Lower lobe of right lung (tissue), 2 donors: ENCODE results near the gene TPCN1. TPM values are rescaled to one million over a fixed set of nuclear protein-coding genes. Genes with fewer than 3 reads are reported as not detected.
A peak's percentile ranks its signal among the peaks of the same experiment; 100 is the strongest.

Source experiments
- ATAC-seq, 2 donors: fragments of 200-7000 bp; cut with Tn5 transposase; one replicate each; pipeline ENCODE4 v1.9.1; 2020 to 2022; ENCODE audit warnings: mild to moderate bottlenecking in 2 of 2, moderate library complexity in 2 of 2
- DNase-seq: peaks from one replicate; pipeline ENCODE4 v3.0.0-alpha.2; 2020
- H3K27ac ChIP-seq: fragments of 200-600 bp; one replicate; pipeline ENCODE4 v1.8.0; 2022
- H3K27me3 ChIP-seq: fragments of 200-600 bp; one replicate; pipeline ENCODE4 v1.8.0; 2022; ENCODE audit warnings: low read depth
- H3K36me3 ChIP-seq: fragments of 200-600 bp; one replicate; pipeline ENCODE4 v1.8.0; 2022; ENCODE audit warnings: mild to moderate bottlenecking
- H3K4me1 ChIP-seq: fragments of 200-600 bp; one replicate; pipeline ENCODE4 v1.8.0; 2022
- H3K4me3 ChIP-seq: fragments of 200-600 bp; one replicate; pipeline ENCODE4 v1.8.0; 2022; ENCODE audit warnings: mild to moderate bottlenecking
- H3K9me3 ChIP-seq: fragments of 200-600 bp; one replicate; pipeline ENCODE4 v1.8.0; 2022
- intact Hi-C: fragments of 100-400 bp; cut with DNase I; formaldehyde crosslinking; loops from one replicate; pipeline ENCODE4 v1.11.0; 2022
- total RNA-seq: library from RNA; stranded (reverse); fragmentation: NEBNext Ultra II Directional; extraction: Animal tissue kit (Norgen Biotek cat#: 25700); gene quantifications from one replicate; pipeline ENCODE4 v1.2.1, GENCODE V29; 2021
- TF ChIP-seq, protein P1 (sequence below): fragments of 200-600 bp; IDR thresholded peaks from one replicate; pipeline ENCODE4 v1.8.0; 2022; ENCODE audit warnings: antibody characterized with exemption, mild to moderate bottlenecking
- donor health status: DM: no; HTN: yes; CAD: no; lungs with severe emphysema.

Gene TPCN1
- total RNA-seq, 1 donor from 2014 or later = 68.1 TPM

DNA sequence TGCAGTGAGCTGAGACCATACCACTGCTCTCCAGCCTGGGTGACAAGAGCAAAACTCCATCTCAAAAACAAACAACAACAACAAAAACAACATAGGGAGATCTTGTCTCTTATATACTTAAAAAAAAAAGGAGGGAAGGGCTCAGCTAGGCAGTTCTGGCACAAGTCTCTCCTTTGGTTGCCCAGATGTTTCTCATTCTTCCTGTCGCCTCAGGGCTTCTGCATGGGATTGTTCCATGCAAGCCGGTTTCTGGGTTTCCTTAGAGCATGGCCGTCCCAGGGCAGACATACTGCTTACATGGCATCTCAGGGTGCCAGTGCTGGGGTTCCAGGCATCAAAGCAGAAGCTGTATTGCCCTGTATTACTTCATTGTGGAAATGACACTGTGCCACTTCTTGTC, 118.8 kb downstream of the TPCN1 start:
- Histone ChIP-seq H3K27me3 (no peaks in the 10 kb centered on the region), H3K4me3 (no peak overlapping the region), H3K9me3 (no peaks in the 10 kb centered on the region), H3K27ac (no peak overlapping the region), H3K36me3 (no peaks in the 10 kb centered on the region), H3K4me1 (no peaks in the 10 kb centered on the region)
- TF ChIP-seq, protein P1, sequence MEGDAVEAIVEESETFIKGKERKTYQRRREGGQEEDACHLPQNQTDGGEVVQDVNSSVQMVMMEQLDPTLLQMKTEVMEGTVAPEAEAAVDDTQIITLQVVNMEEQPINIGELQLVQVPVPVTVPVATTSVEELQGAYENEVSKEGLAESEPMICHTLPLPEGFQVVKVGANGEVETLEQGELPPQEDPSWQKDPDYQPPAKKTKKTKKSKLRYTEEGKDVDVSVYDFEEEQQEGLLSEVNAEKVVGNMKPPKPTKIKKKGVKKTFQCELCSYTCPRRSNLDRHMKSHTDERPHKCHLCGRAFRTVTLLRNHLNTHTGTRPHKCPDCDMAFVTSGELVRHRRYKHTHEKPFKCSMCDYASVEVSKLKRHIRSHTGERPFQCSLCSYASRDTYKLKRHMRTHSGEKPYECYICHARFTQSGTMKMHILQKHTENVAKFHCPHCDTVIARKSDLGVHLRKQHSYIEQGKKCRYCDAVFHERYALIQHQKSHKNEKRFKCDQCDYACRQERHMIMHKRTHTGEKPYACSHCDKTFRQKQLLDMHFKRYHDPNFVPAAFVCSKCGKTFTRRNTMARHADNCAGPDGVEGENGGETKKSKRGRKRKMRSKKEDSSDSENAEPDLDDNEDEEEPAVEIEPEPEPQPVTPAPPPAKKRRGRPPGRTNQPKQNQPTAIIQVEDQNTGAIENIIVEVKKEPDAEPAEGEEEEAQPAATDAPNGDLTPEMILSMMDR = no peak
- ATAC-seq (no peak), DNase-seq (no peak)
- intact Hi-C loops = no loop called here

DNA sequence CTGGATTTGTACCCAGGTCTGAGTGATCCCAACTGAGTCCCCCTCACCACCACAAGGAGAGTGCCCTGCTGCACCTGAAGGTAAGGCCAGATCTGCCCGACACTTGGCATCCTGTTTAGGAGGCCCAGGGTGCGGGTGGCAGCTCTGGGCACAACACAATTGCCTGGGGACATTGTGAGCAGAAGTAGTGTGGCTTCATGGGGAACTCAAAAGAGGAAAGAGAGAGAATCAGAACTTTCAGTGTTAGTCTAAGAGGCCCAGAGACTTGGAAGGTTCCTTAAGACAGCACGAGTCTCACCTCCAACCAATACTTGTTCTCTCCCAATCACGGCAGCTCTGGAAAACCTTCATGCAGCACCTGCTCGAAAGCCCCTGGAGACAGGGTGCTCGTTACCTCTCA, 120.3 kb downstream of the TPCN1 start:
- intact Hi-C loops = no loop called here

DNA sequence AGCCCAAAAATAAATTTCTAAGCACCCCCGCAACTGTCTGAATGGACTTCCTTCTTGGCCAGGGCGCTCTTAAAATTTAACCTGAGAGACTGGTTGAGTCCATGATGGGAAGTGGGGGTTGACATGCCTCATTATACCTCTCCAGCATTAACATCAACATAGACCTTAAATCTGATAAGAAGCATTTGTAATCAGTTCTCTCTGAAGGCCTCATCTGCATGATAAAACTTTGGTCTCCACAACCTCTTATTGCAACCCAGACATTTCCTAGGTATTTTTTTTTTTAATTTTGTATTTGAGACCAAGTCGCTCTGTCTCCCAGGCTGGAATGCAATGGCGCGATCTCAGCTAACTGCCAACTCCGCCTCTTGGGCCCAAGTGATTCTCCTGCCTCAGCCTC, 124.1 kb downstream of the TPCN1 start:
- no peaks in the 10 kb centered on the region for H3K9me3 ChIP-seq
- no peak overlapping the region for H3K4me3 ChIP-seq
- H3K36me3 ChIP-seq = no peaks in the 10 kb centered on the region
- H3K27me3 ChIP-seq = no peaks in the 10 kb centered on the region
- ATAC-seq = no peak
- intact Hi-C loops = no loop called here
- H3K27ac ChIP-seq = no peak overlapping the region
- H3K4me1 ChIP-seq = no peaks in the 10 kb centered on the region
- TF ChIP-seq, protein P1 = no peak
- no peak for DNase-seq

More for the DNA sequence above, 120.3 kb downstream of the TPCN1 start:
- no peaks in the 10 kb centered on the region for H3K4me1 ChIP-seq
- no peak for DNase-seq
- H3K27me3 ChIP-seq = no peaks in the 10 kb centered on the region
- no peaks in the 10 kb centered on the region for H3K36me3 ChIP-seq
- no peaks in the 10 kb centered on the region for H3K9me3 ChIP-seq
- H3K4me3 ChIP-seq = no peak overlapping the region
- TF ChIP-seq, protein P1 = no peak
- H3K27ac ChIP-seq = no peak overlapping the region
- peak in 1 of 2 donors; percentile 26 for ATAC-seq

DNA sequence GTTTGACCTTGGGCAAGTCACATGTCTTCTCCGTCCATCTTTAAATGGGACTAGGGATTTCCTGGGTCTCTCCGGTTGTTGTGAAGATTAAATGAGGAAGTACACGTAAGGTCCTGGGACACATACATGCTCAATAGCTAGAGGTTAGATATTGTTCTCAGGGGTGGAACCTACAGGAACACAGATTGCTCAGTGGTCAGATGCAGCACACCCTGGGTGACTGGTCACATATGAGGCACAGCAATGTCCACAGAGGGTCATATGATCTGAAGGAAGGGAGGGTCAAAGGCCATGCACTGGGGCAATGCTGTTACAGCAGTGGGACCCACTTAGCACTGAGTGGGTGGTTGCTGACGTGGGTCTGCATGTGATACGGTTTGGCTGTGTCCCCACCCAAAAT, 125.1 kb downstream of the TPCN1 start:
- no peak overlapping the region for H3K4me3 ChIP-seq
- peak; percentile 44 to 75 for ATAC-seq
- no peak overlapping the region for H3K27ac ChIP-seq
- TF ChIP-seq, protein P1 = no peak
- no peak for DNase-seq
- no peaks in the 10 kb centered on the region for H3K27me3 ChIP-seq
- no peaks in the 10 kb centered on the region for H3K9me3 ChIP-seq
- no peaks in the 10 kb centered on the region for H3K36me3 ChIP-seq
- intact Hi-C loops = no loop called here
- no peaks in the 10 kb centered on the region for H3K4me1 ChIP-seq

DNA sequence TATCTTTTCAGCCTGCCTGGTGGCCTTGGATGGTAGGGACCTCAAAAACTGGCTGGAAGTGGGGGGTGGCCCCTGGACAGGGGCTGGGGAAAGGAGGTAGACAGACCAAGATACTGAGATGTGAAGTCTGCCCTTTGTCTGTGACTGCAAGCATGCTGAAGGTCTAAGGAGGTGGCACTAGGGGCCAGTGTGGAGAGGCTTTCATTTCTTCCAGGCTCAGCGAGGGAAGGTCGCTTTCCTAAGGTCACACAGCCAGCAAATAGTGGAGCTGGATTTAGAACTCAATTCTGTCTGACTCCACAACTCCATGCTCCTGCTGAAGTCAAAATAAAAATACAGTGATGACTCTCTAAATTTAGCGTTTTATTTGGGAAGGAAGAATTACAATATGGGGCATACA, 125.8 kb downstream of the TPCN1 start:
- no peak overlapping the region for H3K4me3 ChIP-seq
- no peak overlapping the region for H3K27ac ChIP-seq
- TF ChIP-seq, protein P1 = no peak
- H3K36me3 ChIP-seq = no peaks in the 10 kb centered on the region
- no peaks in the 10 kb centered on the region for H3K4me1 ChIP-seq
- ATAC-seq (no peak), DNase-seq (no peak)
- H3K9me3 ChIP-seq = no peaks in the 10 kb centered on the region
- no peaks in the 10 kb centered on the region for H3K27me3 ChIP-seq
- intact Hi-C loops = no loop called here

DNA sequence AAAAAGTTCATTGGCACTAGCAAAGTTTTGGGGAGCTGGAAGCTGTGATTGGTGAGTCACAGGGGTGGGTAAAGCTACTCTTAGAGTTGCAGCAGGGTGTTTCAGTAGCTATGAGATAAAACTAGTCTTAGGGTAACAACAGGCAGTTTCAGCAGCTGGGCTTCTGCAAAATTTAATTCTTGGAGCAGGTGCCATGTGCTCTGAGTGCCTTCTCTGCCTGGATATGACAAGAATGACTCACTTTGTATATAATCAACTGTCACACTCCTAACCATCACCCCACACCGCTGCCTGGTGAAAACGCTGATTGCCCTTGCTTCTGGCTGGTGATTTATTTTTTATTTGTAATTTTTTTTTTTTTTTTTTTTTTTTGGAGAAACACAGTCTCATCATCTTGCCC, 126.6 kb downstream of the TPCN1 start:
- H3K27me3 ChIP-seq = no peaks in the 10 kb centered on the region
- DNase-seq = no peak
- H3K4me3 ChIP-seq = no peak overlapping the region
- TF ChIP-seq, protein P1 = no peak
- H3K27ac ChIP-seq = no peak overlapping the region
- intact Hi-C loops = no loop called here
- no peaks in the 10 kb centered on the region for H3K36me3 ChIP-seq
- H3K9me3 ChIP-seq = no peaks in the 10 kb centered on the region
- no peak for ATAC-seq
- H3K4me1 ChIP-seq = no peaks in the 10 kb centered on the region
